ENCODE results near the gene AAGAB. TPM values are rescaled to one million over a fixed set of nuclear protein-coding genes. Genes with fewer than 3 reads are reported as not detected.
A peak's percentile ranks its signal among the peaks of the same experiment; 100 is the strongest.

Gene AAGAB
- total RNA-seq, 1 donor from 2014 or later: 68.0 TPM

DNA sequence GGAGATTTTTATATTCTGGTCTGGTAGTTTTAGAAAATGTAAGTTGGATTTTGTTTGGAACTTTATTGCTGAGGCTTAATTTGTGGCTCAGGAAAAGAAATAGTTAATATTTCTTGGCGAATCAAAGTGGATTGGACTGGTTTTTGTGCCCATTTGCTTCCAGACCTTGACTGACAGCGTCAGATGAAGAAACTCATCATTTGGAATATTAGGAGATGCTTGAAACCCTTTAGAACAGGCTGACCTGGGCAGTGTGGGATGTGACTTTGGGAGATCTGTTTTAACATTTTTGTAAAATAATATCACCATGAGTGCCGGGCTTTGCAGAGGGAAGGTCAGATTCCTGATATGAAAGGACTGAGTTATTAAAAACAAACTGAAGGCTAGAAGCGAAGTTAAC lies 83.0 kb downstream of the AAGAB start:
- H3K27ac ChIP-seq: no peak overlapping the region
- no peak overlapping the region for H3K9ac ChIP-seq
- no peak overlapping the region for H3K4me3 Mint-ChIP-seq
- no peak overlapping the region for H3K27ac Mint-ChIP-seq
- peaks cover 2% of the 10 kb centered on the region for H3K27me3 Mint-ChIP-seq (ENCODE audit: insufficient read depth, low read depth)
- H4K20me1 ChIP-seq (ENCODE audit: low read depth): peaks cover 8% of the 10 kb centered on the region
- no peaks in the 10 kb centered on the region for H3K9me3 Mint-ChIP-seq
- no peak overlapping the region for H3K4me3 ChIP-seq
- TF ChIP-seq EZH2phosphoT487 (IDR thresholded peaks at IDR 0.05) (no peak), EZH2 (IDR thresholded peaks at IDR 0.05) (no peak)
- TF ChIP-seq, protein P1, sequence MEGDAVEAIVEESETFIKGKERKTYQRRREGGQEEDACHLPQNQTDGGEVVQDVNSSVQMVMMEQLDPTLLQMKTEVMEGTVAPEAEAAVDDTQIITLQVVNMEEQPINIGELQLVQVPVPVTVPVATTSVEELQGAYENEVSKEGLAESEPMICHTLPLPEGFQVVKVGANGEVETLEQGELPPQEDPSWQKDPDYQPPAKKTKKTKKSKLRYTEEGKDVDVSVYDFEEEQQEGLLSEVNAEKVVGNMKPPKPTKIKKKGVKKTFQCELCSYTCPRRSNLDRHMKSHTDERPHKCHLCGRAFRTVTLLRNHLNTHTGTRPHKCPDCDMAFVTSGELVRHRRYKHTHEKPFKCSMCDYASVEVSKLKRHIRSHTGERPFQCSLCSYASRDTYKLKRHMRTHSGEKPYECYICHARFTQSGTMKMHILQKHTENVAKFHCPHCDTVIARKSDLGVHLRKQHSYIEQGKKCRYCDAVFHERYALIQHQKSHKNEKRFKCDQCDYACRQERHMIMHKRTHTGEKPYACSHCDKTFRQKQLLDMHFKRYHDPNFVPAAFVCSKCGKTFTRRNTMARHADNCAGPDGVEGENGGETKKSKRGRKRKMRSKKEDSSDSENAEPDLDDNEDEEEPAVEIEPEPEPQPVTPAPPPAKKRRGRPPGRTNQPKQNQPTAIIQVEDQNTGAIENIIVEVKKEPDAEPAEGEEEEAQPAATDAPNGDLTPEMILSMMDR (IDR thresholded peaks at IDR 0.05): no peak
- no peak overlapping the region for H3K4me2 ChIP-seq
- H3F3A ChIP-seq (ENCODE audit: low read depth): no peaks in the 10 kb centered on the region
- no peaks in the 10 kb centered on the region for H3K9me3 ChIP-seq (ENCODE audit: low read depth)
- no peak overlapping the region for H2AFZ ChIP-seq (replicated peaks)
- DNase-seq (ENCODE audit: low spot score): no peak
- H3K79me2 ChIP-seq (ENCODE audit: low read depth): no peaks in the 10 kb centered on the region
- no peaks in the 10 kb centered on the region for H3K27me3 ChIP-seq
- H3K4me1 ChIP-seq: peaks cover 9% of the 10 kb centered on the region
- H3K36me3 ChIP-seq: no peaks in the 10 kb centered on the region
- peaks cover 64% of the 10 kb centered on the region for H3K36me3 Mint-ChIP-seq
- H3K4me1 Mint-ChIP-seq: peaks cover 33% of the 10 kb centered on the region

DNA sequence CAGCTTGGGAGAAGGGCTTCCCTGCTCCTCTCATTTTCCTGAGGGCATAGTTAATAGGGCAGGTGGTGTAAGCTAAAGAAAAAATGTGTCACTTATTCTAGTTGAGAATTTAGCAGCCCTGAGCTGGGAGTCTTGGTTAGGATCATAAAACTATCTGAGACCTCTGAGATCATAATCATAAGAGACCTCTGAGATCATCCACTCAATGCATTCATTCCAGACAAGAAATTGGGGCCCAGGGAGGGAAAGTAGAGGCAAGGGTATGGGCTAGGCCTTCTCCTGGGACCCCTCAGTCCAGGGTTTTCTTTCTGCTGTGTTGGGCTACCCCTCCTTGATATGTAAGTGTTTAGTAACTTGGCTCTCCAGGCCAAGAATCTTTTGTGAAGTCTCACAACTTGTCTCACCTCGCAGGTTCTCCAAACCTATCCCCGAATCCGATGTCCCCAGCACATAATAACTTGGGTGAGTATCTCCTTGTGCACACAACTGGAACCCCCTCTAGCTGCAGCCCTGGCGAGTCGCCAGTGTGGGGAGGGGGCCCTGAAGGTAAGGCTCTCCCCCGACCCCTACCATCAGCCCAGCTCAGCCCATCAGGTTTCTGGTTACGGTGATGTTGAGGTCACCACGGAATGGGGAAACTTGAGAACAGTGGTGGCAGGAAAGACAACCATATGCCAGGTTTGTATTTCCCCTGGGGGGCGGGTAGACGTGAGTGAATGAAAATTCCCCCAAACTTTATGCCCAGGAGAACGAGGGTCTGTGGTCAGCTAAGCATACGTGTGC lies 84.1 kb downstream of the AAGAB start:
- H3K36me3 ChIP-seq: no peaks in the 10 kb centered on the region
- no peak overlapping the region for H3K27ac ChIP-seq
- no peak for DNase-seq (ENCODE audit: low spot score)
- H3K4me2 ChIP-seq: no peak overlapping the region
- TF ChIP-seq, protein P1 (IDR thresholded peaks at IDR 0.05): no peak
- TF ChIP-seq EZH2phosphoT487 (IDR thresholded peaks at IDR 0.05) (no peak), EZH2 (IDR thresholded peaks at IDR 0.05) (no peak)
- H3K4me1 Mint-ChIP-seq: peaks cover 34% of the 10 kb centered on the region
- peaks cover 4% of the 10 kb centered on the region for H3K27me3 Mint-ChIP-seq (ENCODE audit: insufficient read depth, low read depth)
- H3K79me2 ChIP-seq (ENCODE audit: low read depth): no peaks in the 10 kb centered on the region
- H3F3A ChIP-seq (ENCODE audit: low read depth): peaks cover 6% of the 10 kb centered on the region
- no peak overlapping the region for H2AFZ ChIP-seq (replicated peaks)
- peaks cover 65% of the 10 kb centered on the region for H3K36me3 Mint-ChIP-seq
- H3K27me3 ChIP-seq: no peaks in the 10 kb centered on the region
- no peaks in the 10 kb centered on the region for H3K9me3 ChIP-seq (ENCODE audit: low read depth)
- H3K9me3 Mint-ChIP-seq: no peaks in the 10 kb centered on the region
- peaks cover 6% of the 10 kb centered on the region for H3K4me1 ChIP-seq
- H3K9ac ChIP-seq: no peak overlapping the region
- peaks cover 14% of the 10 kb centered on the region for H4K20me1 ChIP-seq (ENCODE audit: low read depth)
- no peak overlapping the region for H3K27ac Mint-ChIP-seq
- no peak overlapping the region for H3K4me3 ChIP-seq
- H3K4me3 Mint-ChIP-seq: no peak overlapping the region

DNA sequence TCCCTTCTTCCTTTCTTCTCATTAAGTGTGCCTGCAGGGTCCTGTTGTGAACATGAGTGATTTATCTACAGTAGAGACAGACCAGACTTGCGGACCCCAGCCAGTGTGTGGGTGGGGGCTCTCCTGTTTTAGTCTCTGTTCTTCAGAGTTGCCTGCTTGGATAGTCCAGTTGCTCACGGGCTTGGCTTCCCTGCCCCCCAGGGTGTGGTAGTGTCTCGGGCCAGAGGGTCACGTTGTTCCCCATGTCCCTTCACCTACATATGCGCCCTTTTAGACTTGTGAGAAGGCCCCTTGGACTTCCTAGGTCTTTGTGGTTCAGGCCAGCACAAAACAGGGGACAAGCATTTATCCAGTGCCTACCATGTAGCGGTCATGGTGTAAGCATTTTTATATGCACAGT lies 85.8 kb downstream of the AAGAB start:
- H3K36me3 Mint-ChIP-seq: peaks cover 53% of the 10 kb centered on the region
- no peak overlapping the region for H3K9ac ChIP-seq
- H3K27me3 Mint-ChIP-seq (ENCODE audit: insufficient read depth, low read depth): peaks cover 6% of the 10 kb centered on the region

More for the DNA sequence above, 85.8 kb downstream of the AAGAB start:
- Histone ChIP-seq H3F3A (ENCODE audit: low read depth) (peaks cover 8% of the 10 kb centered on the region), H3K4me1 (peaks cover 13% of the 10 kb centered on the region), H3K9me3 (ENCODE audit: low read depth) (no peaks in the 10 kb centered on the region), H3K79me2 (ENCODE audit: low read depth) (no peaks in the 10 kb centered on the region), H3K4me2 (no peak overlapping the region), H3K4me3 (no peak overlapping the region), H2AFZ (replicated peaks) (no peak overlapping the region), H4K20me1 (ENCODE audit: low read depth) (peaks cover 26% of the 10 kb centered on the region), H3K27me3 (no peaks in the 10 kb centered on the region), H3K27ac (no peak overlapping the region), H3K36me3 (no peaks in the 10 kb centered on the region)
- no peak for DNase-seq (ENCODE audit: low spot score)
- peaks cover 38% of the 10 kb centered on the region for H3K4me1 Mint-ChIP-seq
- H3K27ac Mint-ChIP-seq: peak overlapping the region; percentile 32
- H3K4me3 Mint-ChIP-seq: no peak overlapping the region
- TF ChIP-seq EZH2 (IDR thresholded peaks at IDR 0.05) (no peak), EZH2phosphoT487 (IDR thresholded peaks at IDR 0.05) (no peak)
- TF ChIP-seq, protein P1 (IDR thresholded peaks at IDR 0.05): no peak
- H3K9me3 Mint-ChIP-seq: no peaks in the 10 kb centered on the region
